HTR-8/SVneo (cell line): ENCODE results near the gene TBC1D22B.
"Not testable (repeated sequence)": the region's sequence is repeated elsewhere in the genome, so short reads cannot be mapped to it uniquely, and the experiment has no call there.

Experiments used
- DNase-seq: peaks from one replicate; pipeline ENCODE4 v3.0.0; 2011; ENCODE audit warnings: low spot score, mixed read lengths; ENCODE audit not compliant: insufficient read length
- FAIRE-seq: peaks from 2 replicates; lab custom pipeline; 2011; peaks lifted over from hg19 to GRCh38; lab: Jason Lieb, UNC

TBC1D22B gene

DNA sequence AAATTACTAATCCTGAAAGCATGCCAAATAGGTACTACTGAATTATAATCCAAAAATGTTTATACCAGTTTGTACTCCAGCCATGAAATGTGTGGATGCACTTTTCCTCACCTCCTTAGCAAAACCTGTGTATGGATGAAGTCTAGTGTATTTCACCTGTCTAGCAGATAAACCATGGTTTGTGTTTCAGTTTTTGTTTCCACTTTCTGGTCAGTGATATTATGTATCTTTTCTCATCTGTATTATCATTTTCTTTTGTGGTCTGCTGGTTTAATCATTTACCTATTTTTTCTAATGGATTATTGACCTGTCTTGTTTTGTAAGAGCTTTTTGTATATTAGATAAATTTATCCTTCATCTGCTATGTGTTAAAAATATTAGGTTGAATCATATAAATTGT lies 41.4 kb downstream of the TBC1D22B start:
- DNase-seq (no peak), FAIRE-seq (no peak)

- no peak for FAIRE-seq
- DNase-seq: no peak
Observed at GRCh38 chr6:37299990-37300389, 42.4 kb downstream of the TBC1D22B start.

DNA sequence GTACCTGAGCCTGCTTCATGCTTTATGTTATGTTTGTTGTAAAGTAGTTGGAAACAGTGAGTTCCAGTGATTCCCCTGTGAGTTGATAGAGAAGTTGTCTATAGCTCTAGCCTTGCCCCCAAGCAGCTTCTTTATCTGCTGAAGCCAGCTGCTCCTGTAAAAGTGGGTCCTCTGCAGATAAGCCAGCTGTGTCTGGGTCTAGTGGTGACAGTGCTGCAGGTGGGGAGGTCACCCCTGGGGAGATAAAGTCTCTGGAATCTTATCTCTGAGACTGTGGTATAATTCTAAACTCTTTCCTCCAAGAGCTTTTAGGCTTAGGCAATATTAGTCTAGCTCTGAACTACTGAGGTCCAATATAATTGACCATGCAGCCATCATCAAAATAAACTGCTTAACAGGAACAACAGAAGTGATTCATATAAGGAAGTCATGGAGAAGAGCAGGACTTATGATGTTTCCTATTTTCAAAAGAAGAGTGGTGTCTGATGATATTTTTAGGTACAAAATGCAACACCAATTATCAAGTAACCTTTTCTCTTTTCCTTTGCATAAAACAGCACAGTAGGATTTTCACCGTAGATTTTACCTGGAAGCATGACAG lies 44.6 kb downstream of the TBC1D22B start:
- FAIRE-seq: no peak
- DNase-seq: no peak

DNA sequence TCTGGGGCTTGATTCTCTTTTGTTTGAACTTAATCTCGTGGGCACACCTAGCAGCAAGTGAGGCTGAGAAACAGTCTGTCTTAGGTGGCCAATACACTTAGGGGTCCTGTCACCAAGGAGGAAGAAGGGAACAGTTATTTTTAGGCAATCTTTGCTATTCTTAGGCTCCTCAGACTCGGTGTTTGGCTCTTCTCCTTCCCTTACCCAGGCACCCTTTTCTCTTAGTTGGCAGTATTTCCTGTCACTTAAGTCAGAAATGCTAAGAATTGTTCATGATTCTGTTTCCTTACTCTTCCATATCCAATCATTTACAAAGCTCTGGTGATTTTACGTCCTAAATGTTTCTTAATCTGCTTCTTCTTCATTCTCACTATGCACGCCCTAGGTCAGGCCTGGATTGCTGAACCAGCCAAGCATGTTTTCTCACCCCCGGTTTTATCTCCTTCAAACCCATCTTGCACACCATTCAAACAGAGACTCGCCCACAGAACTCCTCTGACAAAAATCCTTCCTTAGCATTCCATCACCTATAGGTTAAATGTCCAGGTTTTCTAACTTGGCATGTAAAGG lies 45.6 kb downstream of the TBC1D22B start:
- DNase-seq (no peak), FAIRE-seq (no peak)

DNA sequence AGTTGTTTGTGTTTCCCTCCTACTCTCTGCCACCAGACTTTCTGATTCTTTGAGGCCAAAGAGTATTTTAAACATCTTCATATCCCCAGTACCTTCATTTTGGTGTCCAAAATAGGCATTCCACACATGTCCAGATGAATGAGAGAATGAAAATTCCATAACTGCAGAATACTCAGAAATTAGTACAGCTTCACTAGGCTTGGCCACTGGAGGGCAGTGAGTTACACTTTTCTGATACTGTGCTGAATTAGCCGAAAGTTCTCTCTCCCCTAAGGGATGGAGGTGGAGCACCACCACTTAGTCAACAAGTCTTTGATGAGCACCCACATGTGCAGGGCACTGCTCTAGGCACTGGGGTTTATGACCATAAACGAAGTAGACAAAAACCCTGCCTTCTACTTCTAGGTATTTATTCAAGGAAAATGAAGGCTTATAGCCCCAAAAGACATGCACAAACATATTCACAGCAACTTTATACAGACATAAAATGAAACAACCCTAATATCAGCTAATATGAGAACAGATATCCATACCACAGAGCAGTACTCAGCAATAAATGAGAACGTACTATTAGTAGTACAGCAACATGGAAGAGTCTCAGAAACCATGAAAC lies 46.4 kb downstream of the TBC1D22B start:
- DNase-seq (peak; percentile 44), FAIRE-seq (no peak)

- no peak for DNase-seq
- no peak for FAIRE-seq
Observed at GRCh38 chr6:37304766-37305165, 47.2 kb downstream of the TBC1D22B start.

DNA sequence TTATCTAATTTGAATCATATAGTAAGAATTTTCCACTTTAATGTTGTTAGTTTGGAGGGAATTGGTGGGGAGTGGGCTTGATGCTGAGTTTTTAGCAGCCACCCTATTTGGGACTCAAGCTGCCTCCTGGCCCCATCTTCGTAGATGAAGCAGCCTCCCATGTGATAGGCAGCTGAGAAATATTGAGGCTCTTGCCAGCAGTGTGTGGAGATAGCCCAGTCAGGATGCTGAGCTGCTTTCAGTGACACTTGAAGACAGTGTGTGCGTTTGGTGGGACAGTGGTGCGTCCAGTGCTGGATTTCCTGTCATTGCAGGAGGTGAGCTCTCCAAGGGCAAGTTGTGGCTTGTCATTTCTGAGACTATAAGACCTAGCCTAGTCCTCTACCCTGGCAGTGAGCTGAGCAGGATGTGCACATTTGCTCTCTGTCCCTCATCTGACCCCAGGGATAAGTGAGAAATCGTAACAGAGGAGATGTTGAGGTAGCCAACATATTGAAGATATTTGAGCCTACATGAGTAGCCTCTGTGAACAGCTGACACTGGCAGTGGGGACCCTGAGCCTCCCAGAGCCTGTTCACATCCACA lies 48.4 kb downstream of the TBC1D22B start:
- no peak for DNase-seq

DNA sequence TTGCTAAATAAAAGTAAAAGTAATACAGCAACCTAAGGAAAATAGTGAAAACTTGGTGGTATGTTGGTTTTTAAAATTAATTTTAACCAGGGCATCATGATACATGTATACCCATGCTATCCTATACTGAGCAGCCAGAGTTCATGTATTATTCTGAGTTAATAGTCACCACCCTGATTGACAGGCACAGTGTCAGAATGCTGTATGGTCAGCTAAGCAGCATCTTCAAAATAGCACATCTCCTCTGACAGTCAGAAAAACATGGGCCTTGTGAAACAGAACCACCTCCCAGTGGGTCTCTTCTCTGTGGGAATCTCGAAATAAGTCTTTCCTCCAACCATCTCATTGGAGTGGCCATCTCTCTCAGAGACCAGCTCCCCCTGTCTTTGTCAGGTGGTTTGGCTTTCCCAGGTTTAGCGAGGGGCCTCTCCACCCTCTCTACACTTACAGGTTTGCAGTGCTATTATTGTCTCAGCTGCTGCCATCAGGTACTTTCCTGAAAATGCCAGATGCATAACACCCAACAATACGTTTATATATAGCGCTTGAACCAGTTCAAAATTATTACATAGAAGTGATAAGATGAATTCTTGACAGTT lies 49.2 kb downstream of the TBC1D22B start:
- FAIRE-seq (no peak), DNase-seq (no peak)

More for the DNA sequence above, 48.4 kb downstream of the TBC1D22B start:
- FAIRE-seq: no peak

GRCh38 chr6:37307484-37307883 lies 49.9 kb downstream of the TBC1D22B start:
- FAIRE-seq, DNase-seq: not testable (repeated sequence)

DNA sequence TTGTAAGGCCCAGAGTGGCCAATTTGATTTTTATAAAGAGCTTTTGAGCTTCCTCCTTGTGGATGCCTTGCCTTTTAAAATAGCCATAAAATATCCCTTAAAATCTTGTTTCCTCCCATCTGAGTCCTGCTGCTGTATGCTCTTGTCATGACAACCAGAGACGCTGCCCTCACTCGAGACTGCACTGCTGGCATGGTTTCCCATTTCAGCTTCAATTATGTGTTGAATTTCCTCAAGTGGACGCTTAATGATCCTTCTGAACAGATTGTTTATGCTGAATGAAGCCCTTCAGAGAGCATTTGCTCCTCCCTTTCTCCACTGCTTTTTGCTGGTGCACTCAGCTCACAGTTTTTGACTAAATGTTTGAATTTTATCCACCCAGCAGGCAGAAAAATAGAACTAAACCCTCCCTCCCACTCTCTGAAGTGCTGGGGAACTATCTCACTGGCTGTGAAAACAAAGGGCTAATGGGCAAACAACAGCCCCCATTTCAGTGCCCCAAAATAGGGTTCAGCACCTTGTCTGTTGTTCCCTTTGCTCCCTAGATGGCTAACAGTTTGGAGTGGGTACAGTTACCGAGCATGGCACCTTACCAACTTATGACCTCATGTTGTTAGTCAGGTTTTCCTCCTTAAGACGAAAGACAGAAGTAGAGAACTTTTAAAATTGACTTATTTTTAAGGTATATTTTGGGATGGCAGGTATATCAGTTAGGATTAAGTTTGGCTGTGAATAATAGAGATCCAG lies 50.7 kb downstream of the TBC1D22B start:
- FAIRE-seq: no peak
- DNase-seq: no peak

- no peak for DNase-seq
- no peak for FAIRE-seq
Observed at GRCh38 chr6:37309046-37309445, 51.5 kb downstream of the TBC1D22B start.

GRCh38 chr6:37309692-37310091 lies 52.1 kb downstream of the TBC1D22B start:
- no peak for DNase-seq
- no peak for FAIRE-seq

DNA sequence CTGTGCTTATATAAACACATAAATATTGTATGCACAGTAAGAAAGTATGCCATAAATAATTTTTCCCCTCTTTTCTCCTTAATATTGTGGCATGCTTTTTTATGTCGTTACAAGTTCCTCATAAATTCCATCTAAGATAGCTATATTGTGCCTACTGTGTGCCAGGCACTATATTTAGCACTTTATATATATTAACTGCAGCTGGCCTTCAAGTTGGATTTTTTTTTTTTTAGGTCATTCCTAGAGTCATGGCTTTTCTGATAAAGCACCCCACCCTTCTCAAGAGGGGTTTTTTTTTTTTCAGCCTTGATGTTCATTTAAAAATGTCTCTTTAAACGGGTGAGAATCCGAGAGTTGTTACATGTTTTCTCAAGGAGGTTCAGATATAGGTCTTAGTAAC lies 53.4 kb downstream of the TBC1D22B start:
- FAIRE-seq (no peak), DNase-seq (no peak)

- FAIRE-seq (no peak), DNase-seq (no peak)
Observed at GRCh38 chr6:37311741-37312473, 54.3 kb downstream of the TBC1D22B start.

- no peak for DNase-seq
- no peak for FAIRE-seq
Observed at GRCh38 chr6:37313723-37314486, 56.3 kb downstream of the TBC1D22B start.

DNA sequence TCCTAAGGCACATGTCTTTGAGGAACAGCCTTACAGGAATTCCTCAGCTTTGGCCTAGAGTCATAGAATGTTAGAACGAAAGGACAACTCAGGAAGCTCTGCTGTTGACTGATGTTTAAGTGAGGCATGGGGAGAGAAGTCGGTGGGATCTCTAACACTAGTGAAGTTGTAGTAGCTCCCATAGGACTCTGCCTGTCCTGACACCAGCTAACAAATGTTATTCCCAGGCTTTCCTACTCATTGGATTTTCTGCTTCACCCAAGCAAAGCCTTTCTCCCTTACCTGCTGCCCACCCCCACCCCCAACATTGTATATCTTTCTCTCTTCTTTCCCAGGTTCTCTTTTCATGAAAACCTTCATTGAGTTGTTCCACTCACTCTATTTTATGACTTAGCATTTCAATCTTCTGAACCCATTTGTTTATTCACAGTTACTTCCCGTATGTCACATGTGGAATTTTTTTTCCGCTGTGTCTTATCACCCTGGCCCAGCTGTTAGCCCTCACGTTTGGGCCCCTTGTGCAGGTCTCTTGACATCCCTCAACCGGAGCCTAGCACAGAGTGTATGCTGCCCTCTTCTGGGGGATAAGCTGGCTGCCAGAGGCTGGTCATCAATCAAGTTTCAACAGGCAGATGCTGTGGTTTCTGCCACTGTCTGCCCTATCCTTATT lies 57.0 kb downstream of the TBC1D22B start:
- peak; percentile 44 for DNase-seq
- FAIRE-seq: no peak

DNA sequence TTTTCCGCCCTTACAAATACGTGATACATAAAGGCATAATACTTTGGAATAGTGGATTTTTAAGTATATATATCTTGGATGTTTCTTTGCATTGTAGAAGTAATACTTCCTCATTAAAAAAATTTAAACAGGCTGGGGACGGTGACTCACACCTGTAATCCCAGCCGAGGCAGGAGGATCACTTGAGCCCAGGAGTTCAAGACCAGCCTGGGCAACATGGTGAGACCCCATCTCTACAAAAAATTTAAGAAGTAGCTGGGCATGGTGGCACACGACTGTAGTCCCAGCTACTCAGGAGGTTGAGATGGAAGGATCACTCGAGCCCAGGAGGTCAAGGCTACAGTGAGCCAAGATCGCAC lies 57.6 kb downstream of the TBC1D22B start:
- FAIRE-seq: no peak
- DNase-seq: no peak

DNA sequence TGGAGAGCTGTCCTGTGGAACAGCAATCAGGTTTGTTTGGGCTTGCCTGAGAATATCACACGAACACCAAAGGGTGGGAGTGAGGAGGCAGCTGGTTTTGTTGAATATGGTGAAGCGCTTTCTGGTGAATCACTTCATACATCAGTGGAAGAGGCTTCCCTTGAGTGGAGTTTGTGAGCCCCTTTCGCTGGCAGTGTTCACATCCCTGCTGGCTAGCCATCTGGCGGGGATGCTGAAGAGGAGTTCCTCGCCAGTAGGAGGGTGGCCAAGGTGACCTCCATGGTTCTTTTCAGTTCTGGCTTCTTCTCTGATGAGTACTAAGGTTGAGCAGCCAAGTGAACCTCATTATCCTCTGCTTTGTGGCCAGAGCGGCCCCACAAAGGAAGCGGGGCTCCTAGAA lies 58.5 kb downstream of the TBC1D22B start:
- FAIRE-seq (no peak), DNase-seq (no peak)
